ENCODE data around the gene IFITM10. TPM values are rescaled to one million over a fixed set of nuclear protein-coding genes. Genes with fewer than 3 reads are reported as not detected.

Gene IFITM10
- total and polyA plus RNA-seq, 10 of the 15 experiments (the other 5 are each of a cell fraction or from before 2014, with no cell fraction given), result 0.04 to 0.27 TPM; not detected in 8

DNA sequence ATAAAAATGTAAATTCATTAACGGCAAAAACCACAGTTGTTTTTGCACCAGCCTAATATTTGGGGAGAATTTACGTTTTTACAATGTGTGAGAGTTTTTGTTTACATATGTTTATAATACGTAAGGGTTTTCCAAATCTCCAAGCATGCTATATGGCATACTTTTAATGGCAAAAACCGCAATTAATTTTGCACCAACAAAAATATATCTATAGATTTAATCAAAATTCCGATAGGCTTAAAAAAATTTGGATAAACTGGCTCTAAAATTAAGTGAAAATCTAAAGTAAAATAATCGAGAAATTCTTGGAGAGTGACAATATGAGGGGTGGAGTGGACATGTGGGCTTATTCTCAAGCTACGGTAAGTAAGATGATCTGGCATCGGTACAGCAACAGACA lies 30.6 kb downstream of the IFITM10 start:
- in situ Hi-C loops (cut with MboI), result no loop called here

More for the DNA sequence above, 30.6 kb downstream of the IFITM10 start:
- TF ChIP-seq YY1 (IDR thresholded peaks at IDR 0.05; ENCODE audit: low read depth, low read length), result no peak
- no peak for TF ChIP-seq ZNF217 (IDR thresholded peaks at IDR 0.05)
- no peak for TF ChIP-seq MTA2 (IDR thresholded peaks at IDR 0.05; ENCODE audit: low read depth)
- TF ChIP-seq HDAC2 (IDR thresholded peaks at IDR 0.05), result no peak
- no peak for TF ChIP-seq SUPT20H (IDR thresholded peaks at IDR 0.05; ENCODE audit: borderline replicate concordance, control insufficient read depth, low read depth, low read length)
- TF ChIP-seq, protein P1, sequence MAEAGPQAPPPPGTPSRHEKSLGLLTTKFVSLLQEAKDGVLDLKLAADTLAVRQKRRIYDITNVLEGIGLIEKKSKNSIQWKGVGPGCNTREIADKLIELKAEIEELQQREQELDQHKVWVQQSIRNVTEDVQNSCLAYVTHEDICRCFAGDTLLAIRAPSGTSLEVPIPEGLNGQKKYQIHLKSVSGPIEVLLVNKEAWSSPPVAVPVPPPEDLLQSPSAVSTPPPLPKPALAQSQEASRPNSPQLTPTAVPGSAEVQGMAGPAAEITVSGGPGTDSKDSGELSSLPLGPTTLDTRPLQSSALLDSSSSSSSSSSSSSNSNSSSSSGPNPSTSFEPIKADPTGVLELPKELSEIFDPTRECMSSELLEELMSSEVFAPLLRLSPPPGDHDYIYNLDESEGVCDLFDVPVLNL (IDR thresholded peaks at IDR 0.05; ENCODE audit: low read depth, low read length), result no peak
- TF ChIP-seq, protein P2, sequence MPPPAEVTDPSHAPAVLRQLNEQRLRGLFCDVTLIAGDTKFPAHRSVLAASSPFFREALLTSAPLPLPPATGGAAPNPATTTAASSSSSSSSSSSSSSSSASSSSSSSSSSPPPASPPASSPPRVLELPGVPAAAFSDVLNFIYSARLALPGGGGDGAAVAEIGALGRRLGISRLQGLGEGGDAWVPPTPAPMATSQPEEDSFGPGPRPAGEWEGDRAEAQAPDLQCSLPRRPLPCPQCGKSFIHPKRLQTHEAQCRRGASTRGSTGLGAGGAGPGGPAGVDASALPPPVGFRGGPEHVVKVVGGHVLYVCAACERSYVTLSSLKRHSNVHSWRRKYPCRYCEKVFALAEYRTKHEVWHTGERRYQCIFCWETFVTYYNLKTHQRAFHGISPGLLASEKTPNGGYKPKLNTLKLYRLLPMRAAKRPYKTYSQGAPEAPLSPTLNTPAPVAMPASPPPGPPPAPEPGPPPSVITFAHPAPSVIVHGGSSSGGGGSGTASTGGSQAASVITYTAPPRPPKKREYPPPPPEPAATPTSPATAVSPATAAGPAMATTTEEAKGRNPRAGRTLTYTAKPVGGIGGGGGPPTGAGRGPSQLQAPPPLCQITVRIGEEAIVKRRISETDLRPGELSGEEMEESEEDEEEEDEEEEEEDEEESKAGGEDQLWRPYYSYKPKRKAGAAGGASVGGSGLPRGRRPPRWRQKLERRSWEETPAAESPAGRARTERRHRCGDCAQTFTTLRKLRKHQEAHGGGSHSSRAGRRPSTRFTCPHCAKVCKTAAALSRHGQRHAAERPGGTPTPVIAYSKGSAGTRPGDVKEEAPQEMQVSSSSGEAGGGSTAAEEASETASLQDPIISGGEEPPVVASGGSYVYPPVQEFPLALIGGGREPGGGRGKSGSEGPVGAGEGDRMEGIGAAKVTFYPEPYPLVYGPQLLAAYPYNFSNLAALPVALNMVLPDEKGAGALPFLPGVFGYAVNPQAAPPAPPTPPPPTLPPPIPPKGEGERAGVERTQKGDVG (CRISPR knock-in tag; IDR thresholded peaks at IDR 0.05), result no peak
- TF ChIP-seq, protein P3, sequence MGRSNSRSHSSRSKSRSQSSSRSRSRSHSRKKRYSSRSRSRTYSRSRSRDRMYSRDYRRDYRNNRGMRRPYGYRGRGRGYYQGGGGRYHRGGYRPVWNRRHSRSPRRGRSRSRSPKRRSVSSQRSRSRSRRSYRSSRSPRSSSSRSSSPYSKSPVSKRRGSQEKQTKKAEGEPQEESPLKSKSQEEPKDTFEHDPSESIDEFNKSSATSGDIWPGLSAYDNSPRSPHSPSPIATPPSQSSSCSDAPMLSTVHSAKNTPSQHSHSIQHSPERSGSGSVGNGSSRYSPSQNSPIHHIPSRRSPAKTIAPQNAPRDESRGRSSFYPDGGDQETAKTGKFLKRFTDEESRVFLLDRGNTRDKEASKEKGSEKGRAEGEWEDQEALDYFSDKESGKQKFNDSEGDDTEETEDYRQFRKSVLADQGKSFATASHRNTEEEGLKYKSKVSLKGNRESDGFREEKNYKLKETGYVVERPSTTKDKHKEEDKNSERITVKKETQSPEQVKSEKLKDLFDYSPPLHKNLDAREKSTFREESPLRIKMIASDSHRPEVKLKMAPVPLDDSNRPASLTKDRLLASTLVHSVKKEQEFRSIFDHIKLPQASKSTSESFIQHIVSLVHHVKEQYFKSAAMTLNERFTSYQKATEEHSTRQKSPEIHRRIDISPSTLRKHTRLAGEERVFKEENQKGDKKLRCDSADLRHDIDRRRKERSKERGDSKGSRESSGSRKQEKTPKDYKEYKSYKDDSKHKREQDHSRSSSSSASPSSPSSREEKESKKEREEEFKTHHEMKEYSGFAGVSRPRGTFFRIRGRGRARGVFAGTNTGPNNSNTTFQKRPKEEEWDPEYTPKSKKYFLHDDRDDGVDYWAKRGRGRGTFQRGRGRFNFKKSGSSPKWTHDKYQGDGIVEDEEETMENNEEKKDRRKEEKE (IDR thresholded peaks at IDR 0.05), result no peak
- TF ChIP-seq CREM (IDR thresholded peaks at IDR 0.05; ENCODE audit: low read depth), result no peak
- TF ChIP-seq STAT3 (IDR thresholded peaks at IDR 0.05; ENCODE audit: low read depth, low read length), result no peak
- TF ChIP-seq, protein P4, sequence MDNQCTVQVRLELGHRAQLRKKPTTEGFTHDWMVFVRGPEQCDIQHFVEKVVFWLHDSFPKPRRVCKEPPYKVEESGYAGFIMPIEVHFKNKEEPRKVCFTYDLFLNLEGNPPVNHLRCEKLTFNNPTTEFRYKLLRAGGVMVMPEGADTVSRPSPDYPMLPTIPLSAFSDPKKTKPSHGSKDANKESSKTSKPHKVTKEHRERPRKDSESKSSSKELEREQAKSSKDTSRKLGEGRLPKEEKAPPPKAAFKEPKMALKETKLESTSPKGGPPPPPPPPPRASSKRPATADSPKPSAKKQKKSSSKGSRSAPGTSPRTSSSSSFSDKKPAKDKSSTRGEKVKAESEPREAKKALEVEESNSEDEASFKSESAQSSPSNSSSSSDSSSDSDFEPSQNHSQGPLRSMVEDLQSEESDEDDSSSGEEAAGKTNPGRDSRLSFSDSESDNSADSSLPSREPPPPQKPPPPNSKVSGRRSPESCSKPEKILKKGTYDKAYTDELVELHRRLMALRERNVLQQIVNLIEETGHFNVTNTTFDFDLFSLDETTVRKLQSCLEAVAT (IDR thresholded peaks at IDR 0.05), result no peak
- TF ChIP-seq IKZF1 (conservative IDR thresholded peaks at IDR 0.05), result no peak
- Histone ChIP-seq H2AFZ (ENCODE audit: control insufficient read depth, low read depth, low read length) (no peak overlapping the region), H3K79me2 (ENCODE audit: control insufficient read depth, insufficient read depth, low read length) (no peaks in the 10 kb centered on the region), H3K27ac (ENCODE audit: control insufficient read depth, insufficient read depth) (no peak overlapping the region), H3K4me2 (ENCODE audit: control insufficient read depth, insufficient read depth) (no peak overlapping the region), H3K9me3 (replicated peaks; ENCODE audit: control insufficient read depth, insufficient read depth, low read length) (no peaks in the 10 kb centered on the region), H3K36me3 (ENCODE audit: control insufficient read depth in 2 of 2, insufficient read depth in 2 of 2, low read length in 1 of 2) (no peaks in the 10 kb centered on the region), H4K20me1 (ENCODE audit: control insufficient read depth, insufficient read depth) (no peaks in the 10 kb centered on the region), H3K9ac (ENCODE audit: control insufficient read depth, insufficient read depth, low read length) (no peak overlapping the region), H3K4me3 (no peak overlapping the region), H3K4me1 (ENCODE audit: control insufficient read depth, insufficient read depth, low read length) (no peaks in the 10 kb centered on the region), H3K27me3 (replicated peaks in 1 of 2; ENCODE audit: control insufficient read depth in 2 of 2, insufficient read depth in 2 of 2, low read length in 1 of 2) (no peaks in the 10 kb centered on the region; a peak in 1 of 4 replicates)
- ChIA-PET SMC1A (ENCODE audit: uncharacterized antibody, unreplicated experiment) (no interaction called here), CTCF (interaction anchor here (1.0 kb wide), 1 partner anchor 26 kb away, joined by 3 read pairs; no protein-coding TSS in a partner anchor), RAD21 (ENCODE audit: unreplicated experiment) (no interaction called here), POLR2A (no interaction called here)
- 24% methylated on average over 8 of the region's 8 CpGs for WGBS (ENCODE audit: insufficient coverage, insufficient replicate concordance, low lambda C conversion rate, missing lambda C conversion rate)
- intact Hi-C loops (cut with micrococcal nuclease; ENCODE audit: unreplicated experiment), result no loop called here
- DNase-seq (ENCODE audit: low read depth, low spot score) (no peak), FAIRE-seq (no peak), ATAC-seq (no peak)
- no TSS peak for BruUV-seq (replicated peaks)

All from GM12878 (cell line).